C4-2B (cell line): ENCODE data around the gene ADGRG7.
A peak's percentile ranks its signal among the peaks of the same experiment; 100 is the strongest.

Source experiments
- H3K27ac ChIP-seq: fragments of 450-650 bp; 2 replicates; pipeline ENCODE4 v1.5.1; 2017
- ZFX ChIP-seq: fragments of 450-650 bp; IDR thresholded peaks from 2 replicates; pipeline ENCODE4 v1.6.1; 2017
- TF ChIP-seq, protein P1 (sequence below): fragments of 450-650 bp; conservative IDR thresholded peaks from 2 replicates; pipeline ENCODE4 v1.5.1; 2017; ENCODE audit warnings: mild to moderate bottlenecking

ADGRG7 gene, protein sequence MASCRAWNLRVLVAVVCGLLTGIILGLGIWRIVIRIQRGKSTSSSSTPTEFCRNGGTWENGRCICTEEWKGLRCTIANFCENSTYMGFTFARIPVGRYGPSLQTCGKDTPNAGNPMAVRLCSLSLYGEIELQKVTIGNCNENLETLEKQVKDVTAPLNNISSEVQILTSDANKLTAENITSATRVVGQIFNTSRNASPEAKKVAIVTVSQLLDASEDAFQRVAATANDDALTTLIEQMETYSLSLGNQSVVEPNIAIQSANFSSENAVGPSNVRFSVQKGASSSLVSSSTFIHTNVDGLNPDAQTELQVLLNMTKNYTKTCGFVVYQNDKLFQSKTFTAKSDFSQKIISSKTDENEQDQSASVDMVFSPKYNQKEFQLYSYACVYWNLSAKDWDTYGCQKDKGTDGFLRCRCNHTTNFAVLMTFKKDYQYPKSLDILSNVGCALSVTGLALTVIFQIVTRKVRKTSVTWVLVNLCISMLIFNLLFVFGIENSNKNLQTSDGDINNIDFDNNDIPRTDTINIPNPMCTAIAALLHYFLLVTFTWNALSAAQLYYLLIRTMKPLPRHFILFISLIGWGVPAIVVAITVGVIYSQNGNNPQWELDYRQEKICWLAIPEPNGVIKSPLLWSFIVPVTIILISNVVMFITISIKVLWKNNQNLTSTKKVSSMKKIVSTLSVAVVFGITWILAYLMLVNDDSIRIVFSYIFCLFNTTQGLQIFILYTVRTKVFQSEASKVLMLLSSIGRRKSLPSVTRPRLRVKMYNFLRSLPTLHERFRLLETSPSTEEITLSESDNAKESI

DNA sequence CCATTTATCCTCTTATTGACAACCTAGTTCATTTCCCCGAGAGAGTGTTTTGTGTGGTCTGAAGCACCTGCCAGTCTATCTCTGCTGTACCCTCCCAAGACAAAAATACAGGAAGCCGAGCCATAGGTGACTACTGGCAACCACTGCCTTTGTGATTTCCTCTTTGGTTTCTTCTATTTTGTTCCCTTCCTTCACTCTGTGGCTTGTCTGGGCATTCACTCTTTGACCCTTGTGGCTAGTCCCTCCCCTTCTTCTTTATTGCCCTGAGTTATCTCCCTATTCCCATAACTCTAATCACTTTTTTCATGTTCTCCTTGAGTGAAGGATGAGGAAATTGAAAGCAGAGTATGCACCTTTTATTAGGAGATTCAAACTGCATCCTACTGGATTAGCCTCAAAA, at the start of gene ADGRG7:
ADGRG7 (plus strand) TSS at position 297 of the 400 bp plus-strand sequence. CDS start 256 bp downstream, outside the sequence.
- TF ChIP-seq, protein P1, sequence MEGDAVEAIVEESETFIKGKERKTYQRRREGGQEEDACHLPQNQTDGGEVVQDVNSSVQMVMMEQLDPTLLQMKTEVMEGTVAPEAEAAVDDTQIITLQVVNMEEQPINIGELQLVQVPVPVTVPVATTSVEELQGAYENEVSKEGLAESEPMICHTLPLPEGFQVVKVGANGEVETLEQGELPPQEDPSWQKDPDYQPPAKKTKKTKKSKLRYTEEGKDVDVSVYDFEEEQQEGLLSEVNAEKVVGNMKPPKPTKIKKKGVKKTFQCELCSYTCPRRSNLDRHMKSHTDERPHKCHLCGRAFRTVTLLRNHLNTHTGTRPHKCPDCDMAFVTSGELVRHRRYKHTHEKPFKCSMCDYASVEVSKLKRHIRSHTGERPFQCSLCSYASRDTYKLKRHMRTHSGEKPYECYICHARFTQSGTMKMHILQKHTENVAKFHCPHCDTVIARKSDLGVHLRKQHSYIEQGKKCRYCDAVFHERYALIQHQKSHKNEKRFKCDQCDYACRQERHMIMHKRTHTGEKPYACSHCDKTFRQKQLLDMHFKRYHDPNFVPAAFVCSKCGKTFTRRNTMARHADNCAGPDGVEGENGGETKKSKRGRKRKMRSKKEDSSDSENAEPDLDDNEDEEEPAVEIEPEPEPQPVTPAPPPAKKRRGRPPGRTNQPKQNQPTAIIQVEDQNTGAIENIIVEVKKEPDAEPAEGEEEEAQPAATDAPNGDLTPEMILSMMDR: no peak
- no peak for TF ChIP-seq ZFX
- no peak within 1 kb of the TSS for H3K27ac ChIP-seq

DNA sequence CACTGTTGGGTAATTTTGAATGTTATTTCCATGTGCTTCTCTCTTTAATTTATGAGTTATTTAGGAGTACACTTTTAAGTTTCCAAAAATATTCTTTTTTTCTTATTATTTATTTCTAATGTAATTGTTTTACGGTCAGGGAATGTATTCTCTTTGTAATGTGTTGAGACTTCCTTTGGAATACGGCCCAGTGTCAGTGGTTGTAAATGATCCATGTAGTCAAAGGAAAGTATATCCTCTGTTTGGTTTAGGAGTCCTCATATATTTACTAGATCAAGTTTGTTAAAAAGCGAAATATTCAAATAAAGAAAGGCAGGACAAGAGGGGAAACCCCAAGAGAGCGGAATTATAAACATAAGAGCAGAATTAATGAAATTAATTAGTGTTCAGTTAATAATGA, 49.0 kb upstream of the ADGRG7 start:
- TF ChIP-seq ZFX: no peak
- TF ChIP-seq, protein P1: no peak
- no peak overlapping the region for H3K27ac ChIP-seq

DNA sequence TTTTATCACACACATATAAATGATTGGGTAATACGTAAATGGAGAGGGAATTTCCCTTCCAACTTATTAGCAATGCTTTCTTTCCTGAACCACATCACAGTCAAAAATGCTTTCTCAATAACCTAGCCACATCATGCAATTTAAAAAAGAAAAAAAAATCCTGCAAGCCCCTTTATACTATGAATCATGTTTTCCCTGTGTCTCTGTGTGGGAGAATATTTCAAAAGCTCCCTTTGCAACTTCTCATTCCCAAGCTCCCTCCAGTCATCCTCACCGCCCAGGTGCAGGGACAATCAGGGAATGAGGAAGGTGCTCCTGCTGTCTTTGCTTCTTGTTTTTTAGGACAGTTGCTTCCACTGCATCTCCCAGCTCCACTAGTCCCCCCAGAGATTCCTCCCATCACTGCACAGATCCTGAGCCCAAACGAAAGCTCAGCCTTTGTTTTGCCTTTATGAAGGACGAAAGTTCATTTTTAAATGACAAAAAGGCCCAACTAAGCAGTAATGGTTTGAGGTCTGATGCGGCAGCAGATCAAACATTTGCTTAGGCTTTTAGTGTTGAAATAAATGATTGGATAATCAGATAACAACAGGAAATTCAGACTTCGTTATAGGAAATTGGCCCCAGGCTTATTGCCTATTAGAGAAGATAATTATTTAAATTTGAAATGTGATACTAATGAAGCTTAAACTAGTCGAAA, 47.8 kb upstream of the ADGRG7 start:
- peak overlapping the region; percentile 82 for H3K27ac ChIP-seq
- TF ChIP-seq ZFX: no peak
- TF ChIP-seq, protein P1: no peak

DNA sequence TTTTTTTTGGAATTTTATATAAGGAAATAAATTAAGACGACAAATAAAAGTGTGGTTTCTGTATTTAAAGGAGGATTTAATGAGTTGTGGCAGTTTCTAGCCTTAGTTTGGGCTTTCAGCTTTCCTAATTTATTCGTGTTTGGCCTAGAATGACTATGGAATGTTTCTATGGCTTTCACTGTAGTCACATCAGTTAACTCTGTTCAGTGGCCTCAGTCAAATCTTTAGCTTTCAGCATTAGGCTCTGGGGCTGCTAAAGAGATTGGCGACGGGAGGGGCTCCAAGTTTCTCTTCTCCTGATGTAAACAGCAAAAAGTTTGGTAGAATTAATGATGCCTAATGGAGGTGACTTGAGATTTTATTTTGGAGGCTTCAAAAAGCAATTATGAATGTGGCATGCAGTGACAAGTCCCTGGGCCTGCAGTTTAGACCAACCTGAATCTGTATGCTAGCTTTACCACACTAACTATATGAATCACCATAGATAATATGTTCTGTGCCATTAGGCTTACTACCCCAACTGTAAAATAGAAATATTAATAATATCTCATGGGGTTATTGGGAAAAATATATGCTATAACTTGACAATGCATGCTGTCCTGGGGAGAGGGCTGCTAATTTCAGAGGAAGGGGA, 47.1 kb upstream of the ADGRG7 start:
- peak overlapping the region; percentile 82; the same call in 1 of the 2 replicates for H3K27ac ChIP-seq

DNA sequence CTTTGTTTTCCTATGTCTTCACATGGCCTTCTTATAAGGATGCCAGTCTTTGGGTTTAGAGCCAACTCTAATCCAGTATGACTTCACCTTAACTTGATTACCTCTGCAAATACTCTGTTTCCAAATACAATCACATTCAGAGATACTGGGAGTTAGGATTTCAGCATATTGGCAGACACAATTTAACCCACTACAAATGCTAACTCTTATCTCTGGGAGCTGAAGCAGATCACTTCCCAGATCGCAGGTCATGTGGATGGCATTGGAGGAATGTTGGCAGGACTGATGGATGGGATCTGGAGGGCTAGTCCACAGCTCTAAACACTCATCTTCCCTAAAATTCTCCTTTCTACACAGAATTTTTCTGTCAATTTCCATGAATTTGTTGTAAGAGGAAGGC, 46.2 kb upstream of the ADGRG7 start:
- TF ChIP-seq, protein P1: no peak
- no peak for TF ChIP-seq ZFX
- peak overlapping the region; percentile 82; the same call in 1 of the 2 replicates for H3K27ac ChIP-seq

More for the DNA sequence above, 47.1 kb upstream of the ADGRG7 start:
- no peak for TF ChIP-seq ZFX
- TF ChIP-seq, protein P1: no peak

DNA sequence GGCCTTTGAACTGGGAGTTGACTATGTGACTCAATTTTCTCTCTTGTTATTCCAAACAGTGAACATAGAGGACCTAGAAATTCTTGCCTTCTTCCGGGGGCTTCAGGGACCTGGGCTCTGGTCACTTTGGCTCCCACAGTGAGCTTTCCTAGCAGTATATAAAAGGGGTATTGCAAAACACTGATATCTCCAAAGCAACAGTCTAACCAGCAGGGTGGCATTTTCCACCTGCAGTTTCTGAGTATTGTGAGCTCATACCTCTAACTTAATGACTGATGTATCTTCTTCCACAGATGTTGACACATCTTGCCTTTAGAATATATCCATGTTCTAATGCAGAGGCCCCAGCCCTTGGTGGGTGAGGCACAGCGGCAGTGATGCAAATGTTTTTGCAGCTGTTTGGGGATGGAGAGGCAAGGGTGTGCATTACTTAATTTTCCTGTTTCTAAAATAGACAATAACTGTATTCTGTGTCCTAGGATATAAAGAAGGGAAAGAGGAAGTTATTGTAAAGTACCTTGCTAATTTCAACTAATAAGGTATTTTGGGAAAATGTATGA, 45.7 kb upstream of the ADGRG7 start:
- H3K27ac ChIP-seq: peak overlapping the region; percentile 82; the same call in 1 of the 2 replicates
- TF ChIP-seq, protein P1: no peak
- no peak for TF ChIP-seq ZFX
